GM12878 (cell line): ENCODE measurements around the gene ZFAND2A. TPM values are rescaled to one million over a fixed set of nuclear protein-coding genes. Genes with fewer than 3 reads are reported as not detected.
A peak's percentile ranks its signal among the peaks of the same experiment; 100 is the strongest.

ENCODE experiments used
- ATAC-seq: fragments of 200-7000 bp; cut with Tn5 transposase; 3 replicates; pipeline ENCODE4 v1.9.1; 2020; ENCODE audit warnings: mild to moderate bottlenecking, moderate library complexity
- Bru-seq: library from RNA; stranded (reverse); fragments of 400-500 nt; gene quantifications from one replicate; lab custom pipeline; 2021; lab: Mats Ljungman, UMichigan
- BruChase-seq, 2 experiments: library from RNA; stranded (reverse); fragments of 400-500 nt; gene quantifications; one replicate each; lab custom pipeline; 2021; lab: Mats Ljungman, UMichigan
- BruUV-seq: library from RNA; stranded (reverse); fragments of 400-500 nt; replicated peaks from 2 replicates; lab custom pipeline; 2021; lab: Mats Ljungman, UMichigan
- CTCF ChIA-PET: fragments of 300-600 bp; sonication (Branson Sonifier 250); formaldehyde crosslinking; extraction: SDS; loops from one replicate; lab custom pipeline; 2021; ENCODE audit warnings: inconsistent platforms; lab: Yijun Ruan, JAX
- POLR2A ChIA-PET: fragments of 350-600 bp; formaldehyde crosslinking; extraction: SDS; loops from one replicate; lab custom pipeline; 2021; ENCODE audit warnings: inconsistent platforms; lab: Charles Lee
- RAD21 ChIA-PET: fragments of 300-600 bp; sonication (Branson Sonifier 250); formaldehyde crosslinking; loops from one replicate; lab custom pipeline; 2023; ENCODE audit warnings: antibody characterized with exemption; ENCODE audit not compliant: unreplicated experiment; lab: Charles Lee
- SMC1A ChIA-PET: fragments of 300-600 bp; sonication (Branson Sonifier 250); formaldehyde crosslinking; loops from one replicate; lab custom pipeline; 2023; ENCODE audit not compliant: unreplicated experiment, uncharacterized antibody; lab: Charles Lee
- DNase-seq: peaks from one replicate; pipeline ENCODE4 v3.0.0-alpha.2; 2011; ENCODE audit warnings: low read depth, low spot score
- FAIRE-seq: peaks from 3 replicates; lab custom pipeline; 2011; peaks lifted over from hg19 to GRCh38; lab: Jason Lieb, UNC
- H2AFZ ChIP-seq: 2 replicates; pipeline ENCODE4 v1.6.0; 2011; ENCODE audit warnings: low read depth, low read length, control low read depth; ENCODE audit not compliant: control insufficient read depth
- H3K27ac ChIP-seq: 2 replicates; pipeline ENCODE4 v1.5.1; 2011; ENCODE audit warnings: control low read depth; ENCODE audit not compliant: control insufficient read depth, insufficient read depth
- H3K27me3 ChIP-seq, 2 experiments: replicated peaks in 1 of 2; 2 replicates each; pipeline versions ENCODE4 v1.6.0 to v1.6.1; 2011; ENCODE audit warnings: low read length in 1 of 2; ENCODE audit not compliant: control insufficient read depth in 2 of 2, insufficient read depth in 2 of 2
- H3K36me3 ChIP-seq, 2 experiments: 2 replicates each; pipeline ENCODE4 v1.5.1; 2011; ENCODE audit warnings: low read length in 1 of 2; ENCODE audit not compliant: control insufficient read depth in 2 of 2, insufficient read depth in 2 of 2
- H3K4me1 ChIP-seq: 2 replicates; pipeline ENCODE4 v1.6.1; 2011; ENCODE audit warnings: mild to moderate bottlenecking, low read length, moderate library complexity, mixed read lengths; ENCODE audit not compliant: control insufficient read depth, insufficient read depth
- H3K4me2 ChIP-seq: 2 replicates; pipeline ENCODE4 v1.6.0; 2011; ENCODE audit warnings: control low read depth; ENCODE audit not compliant: control insufficient read depth, insufficient read depth
- H3K4me3 ChIP-seq: fragments of 200-600 bp; sonication (generic); 2 replicates; pipeline ENCODE4 v1.5.1; 2016
- H3K79me2 ChIP-seq: 2 replicates; pipeline ENCODE4 v1.6.0; 2011; ENCODE audit warnings: low read length; ENCODE audit not compliant: control insufficient read depth, insufficient read depth
- H3K9ac ChIP-seq: 2 replicates; pipeline ENCODE4 v1.8.0; 2011; ENCODE audit warnings: low read length, control low read depth, mixed read lengths; ENCODE audit not compliant: control insufficient read depth, insufficient read depth
- H3K9me3 ChIP-seq: replicated peaks from 3 replicates; pipeline ENCODE4 v1.5.1; 2011; ENCODE audit warnings: mild to moderate bottlenecking, low read length; ENCODE audit not compliant: control insufficient read depth, insufficient read depth
- H4K20me1 ChIP-seq: 2 replicates; pipeline ENCODE4 v1.6.0; 2011; ENCODE audit not compliant: control insufficient read depth, insufficient read depth
- BACH1 ChIP-seq: fragments of 450-650 bp; IDR thresholded peaks from 2 replicates; pipeline ENCODE4 v1.6.1; 2017; ENCODE audit warnings: mild to moderate bottlenecking, borderline replicate concordance
- BCL3 ChIP-seq: IDR thresholded peaks from 2 replicates; pipeline ENCODE4 v1.6.1; 2011; ENCODE audit warnings: borderline replicate concordance, low read depth, mild to moderate bottlenecking, moderate library complexity, low read length; ENCODE audit not compliant: insufficient read depth, poor library complexity, severe bottlenecking
- CEBPB ChIP-seq, 2 experiments: fragments of 150-350 bp in 1 of 2; IDR thresholded peaks; 2 replicates each; pipeline ENCODE4 v1.6.1; 2012 to 2014; ENCODE audit warnings: low read depth in 2 of 2, low read length in 2 of 2, borderline replicate concordance in 1 of 2, inconsistent platforms in 1 of 2
- HDGF ChIP-seq: fragments of 450-650 bp; IDR thresholded peaks from 2 replicates; pipeline ENCODE4 v1.6.1; 2016; ENCODE audit warnings: antibody characterized with exemption
- KAT2A ChIP-seq: conservative IDR thresholded peaks from 2 replicates; pipeline ENCODE4 v1.6.1; 2011; ENCODE audit warnings: low read depth, low read length; ENCODE audit not compliant: control insufficient read depth
- MEF2A ChIP-seq: IDR thresholded peaks from 2 replicates; pipeline ENCODE4 v1.6.1; 2011; ENCODE audit warnings: low read depth, mild to moderate bottlenecking, low read length, moderate library complexity; ENCODE audit not compliant: insufficient read depth
- MYB ChIP-seq: fragments of 150-350 bp; IDR thresholded peaks from 2 replicates; pipeline ENCODE4 v1.6.1; 2014; ENCODE audit warnings: mild to moderate bottlenecking, low read depth, low read length, borderline replicate concordance
- NFXL1 ChIP-seq: fragments of 450-650 bp; IDR thresholded peaks from 2 replicates; pipeline ENCODE4 v1.6.1; 2017; ENCODE audit warnings: antibody characterized with exemption, mild to moderate bottlenecking, borderline replicate concordance
- NR2C1 ChIP-seq: fragments of 450-650 bp; IDR thresholded peaks from 2 replicates; pipeline ENCODE4 v1.6.1; 2017; ENCODE audit warnings: antibody characterized with exemption, mild to moderate bottlenecking, moderate library complexity
- RAD51 ChIP-seq: fragments of 450-650 bp; IDR thresholded peaks from 2 replicates; pipeline ENCODE4 v1.6.1; 2016; ENCODE audit warnings: moderate library complexity, mild to moderate bottlenecking, inconsistent platforms
- SREBF2 ChIP-seq: IDR thresholded peaks from 2 replicates; pipeline ENCODE4 v1.6.1; 2012; ENCODE audit warnings: mild to moderate bottlenecking, low read length
- STAT1 ChIP-seq: fragments of 450-650 bp; conservative IDR thresholded peaks from 2 replicates; pipeline ENCODE4 v1.6.1; 2014; ENCODE audit warnings: antibody characterized with exemption, mild to moderate bottlenecking
- TCF12 ChIP-seq: IDR thresholded peaks from 2 replicates; pipeline ENCODE4 v1.6.1; 2011; ENCODE audit warnings: low read depth, mild to moderate bottlenecking, low read length
- ZBTB33 ChIP-seq: fragments of 450-650 bp; IDR thresholded peaks from 2 replicates; pipeline ENCODE4 v1.6.1; 2017; ENCODE audit warnings: mild to moderate bottlenecking
- ZNF274 ChIP-seq: IDR thresholded peaks from one replicate; pipeline ENCODE4 v1.8.0; 2011; ENCODE audit not compliant: insufficient read length, insufficient read depth
- ZNF622 ChIP-seq: fragments of 450-650 bp; IDR thresholded peaks from 2 replicates; pipeline ENCODE4 v1.6.1; 2017; ENCODE audit warnings: mild to moderate bottlenecking, inconsistent platforms
- WGBS: methylation state at CpG from one replicate; pipeline ENCODE4 v1.1.6; 2016; ENCODE audit warnings: low lambda C conversion rate; ENCODE audit not compliant: insufficient replicate concordance, insufficient coverage; ENCODE audit errors: missing lambda C conversion rate; 5-methylcytosine and 5-hydroxymethylcytosine counted together
- in situ Hi-C: fragments of 300-500 bp; cut with MboI; formaldehyde crosslinking; loops from 9 replicates; pipeline ENCODE4 v1.14.3; 2018; ENCODE audit warnings: mixed read lengths
- intact Hi-C: fragments of 100-400 bp; cut with micrococcal nuclease; formaldehyde crosslinking; loops from one replicate; pipeline ENCODE4 v1.14.2; 2022; ENCODE audit not compliant: unreplicated experiment
- long read RNA-seq, 2 experiments: library from polyadenylated mRNA; unstranded; transcript quantifications; one replicate each; pipeline ENCODE4 v2.0.0, GENCODE V29; 2019 to 2020
- polyA minus RNA-seq, 3 experiments: library from RNA; depleted of rRNA, polyadenylated mRNA; stranded (reverse); fragments of >200 nt; gene quantifications; 2 replicates each; pipeline ENCODE4 v1.2.3, GENCODE V29; 2011
- polyA plus RNA-seq, 11 experiments: library from polyadenylated mRNA; depleted of rRNA in 4 of 11; unstranded in 6 of 11; stranded (reverse) in 5 of 11; fragments of >200 nt; fragmentation: Nextera tagmentation in 4 of 11; fragmentation: Illumina TruSeq in 1 of 11; extraction: Ambion mirVana in 4 of 11; extraction: Trizol in 1 of 11; gene quantifications; 1 replicate in 1 of 11; 2 replicates in 10 of 11; pipeline versions ENCODE4 v1.2.1 to v1.2.3, GENCODE V29; 2011 to 2016; ENCODE audit warnings: inconsistent platforms in 2 of 11, missing spikeins in 2 of 11, low read depth in 1 of 11
- total RNA-seq, 4 experiments: library from RNA; depleted of rRNA in 3 of 4; stranded (reverse); fragments of >200 nt in 3 of 4; fragmentation: Illumina TruSeq in 1 of 4; extraction: Trizol in 1 of 4; gene quantifications; 2 replicates each; pipeline versions ENCODE4 v1.2.1 to v1.2.3, GENCODE V29; 2013 to 2021

Gene ZFAND2A
- total RNA-seq (2013; cell fraction: nucleolus; rRNA removed) = 22.3 and 26.6 TPM in 2 replicates
- 15.4 and 19.4 TPM in 2 replicates for total RNA-seq (2014; rRNA removed)
- total RNA-seq (2014; rRNA removed; fragmentation: Illumina TruSeq; extraction: Trizol) = 16.0 and 17.6 TPM in 2 replicates
- 14.8 and 16.7 TPM in 2 replicates for total RNA-seq (2021)
- 28.4 TPM for polyA plus RNA-seq (2011; ENCODE audit: low read depth)
- polyA plus RNA-seq (2011; rRNA removed) = 30.8 and 32.5 TPM in 2 replicates
- 27.5 TPM in 2 replicates for polyA plus RNA-seq (2011; cell fraction: cytosol; rRNA removed)
- 22.1 and 26.6 TPM in 2 replicates for polyA plus RNA-seq (2011; cell fraction: nucleus; rRNA removed)
- 28.4 and 35.3 TPM in 2 replicates for polyA plus RNA-seq (2012)
- 14.1 and 17.2 TPM in 2 replicates for polyA plus RNA-seq (2014; fragmentation: Illumina TruSeq; extraction: Trizol)
- 10 to 100 TPM; 34.9 to 39.9 TPM for polyA plus RNA-seq (2014; fragmentation: Nextera tagmentation; extraction: Ambion mirVana)
- 19.8 and 23.1 TPM in 2 replicates for polyA plus RNA-seq (2014; rRNA removed)
- 10 to 100 TPM; 21.7 to 23.1 TPM for polyA plus RNA-seq (2016; fragmentation: Nextera tagmentation; extraction: Ambion mirVana)
- polyA minus RNA-seq (2011; rRNA and poly(A)+ RNA removed) = 12.7 and 16.2 TPM in 2 replicates
- polyA minus RNA-seq (2011; cell fraction: cytosol; rRNA and poly(A)+ RNA removed) = 5.8 and 9.6 TPM in 2 replicates
- 15.6 and 20.4 TPM in 2 replicates for polyA minus RNA-seq (2011; cell fraction: nucleus; rRNA and poly(A)+ RNA removed)
- percentile 83 among the genes with signal in this experiment for Bru-seq, nascent RNA
- BruChase-seq, experiment 1, labeled RNA remaining after a 6-hour chase = percentile 72 among the genes with signal in this experiment
- BruChase-seq, experiment 2, labeled RNA remaining after a 2-hour chase = percentile 81 among the genes with signal in this experiment
- long read RNA-seq, experiment 1, transcript ZFAND2A-201 (5 exons, 860 nt) = major isoform, 7 of 7 reads
- long read RNA-seq, experiment 1, partial matches to known transcripts = 0 of 7 reads
- long read RNA-seq, experiment 1, other reads (novel, unspliced or antisense) = 0 of 7 reads
- long read RNA-seq, experiment 2, transcript ZFAND2A-201 (5 exons, 860 nt) = major isoform, 24 of 29 reads
- long read RNA-seq, experiment 2, partial matches to known transcripts = 1 of 29 reads
- long read RNA-seq, experiment 2, other reads (novel, unspliced or antisense) = 4 of 29 reads

- Histone ChIP-seq H2AFZ (peak within 1 kb of the TSS; percentile 77), H3K9me3 (no peaks in the 10 kb centered on the region), H3K79me2 (peaks cover 45% of the 10 kb centered on the region), H3K4me3 (peak within 1 kb of the TSS; percentile 99), H3K27ac (peak within 1 kb of the TSS; percentile 96), H3K27me3 (no peaks in the 10 kb centered on the region), H3K36me3 (peaks cover 3 to 15% of the 10 kb centered on the region in 2 experiments), H4K20me1 (no peaks in the 10 kb centered on the region), H3K4me1 (no peaks in the 10 kb centered on the region; the same call in 1 of the 2 replicates), H3K4me2 (peak within 1 kb of the TSS; percentile 91), H3K9ac (peak within 1 kb of the TSS; percentile 99)
- ATAC-seq (peak; percentile 98), DNase-seq (peak; percentile 79), FAIRE-seq (peak; percentile 91)
- ChIA-PET POLR2A (interaction anchor here (0.6 to 3.2 kb wide), 12 partner anchors 8 to 260 kb away, joined by 3 to 11 read pairs (median 4); a partner anchor contains a TSS), RAD21 (interaction anchor here (1.1 to 1.6 kb wide), 2 partner anchors 74 to 167 kb away, joined by 3 to 4 read pairs; no protein-coding TSS in a partner anchor), CTCF (interaction anchor here (0.7 to 6.5 kb wide), 6 partner anchors 10 to 186 kb away, joined by 3 to 32 read pairs (median 3); no protein-coding TSS in a partner anchor), SMC1A (interaction anchor here (1.2 to 1.5 kb wide), 2 partner anchors 10 to 56 kb away, joined by 5 read pairs; no protein-coding TSS in a partner anchor)
- intact Hi-C loops = no loop called here
- in situ Hi-C loops = no loop called here
- WGBS = under 1% methylated on average over 61 of the region's 83 CpGs
- no TSS peak for BruUV-seq
- TF ChIP-seq MEF2A = no peak
- 0 out of 2 replicates have a peak, but pooled peaks have one; percentile 60 for TF ChIP-seq STAT1
- 0 out of 2 replicates have a peak, but pooled peaks have one; percentile 46 for TF ChIP-seq NR2C1
- no peak for TF ChIP-seq NFXL1
- peak; percentile 90 for TF ChIP-seq BACH1
- TF ChIP-seq KAT2A = no peak
- no peak for TF ChIP-seq BCL3
- TF ChIP-seq ZNF622 = no peak
- TF ChIP-seq ZBTB33 = no peak
- TF ChIP-seq ZNF274 = no peak
- TF ChIP-seq HDGF = no peak
- no peak for TF ChIP-seq RAD51
- TF ChIP-seq CEBPB (IDR thresholded peaks at IDR 0.05; ENCODE audit: borderline replicate concordance in 1 of 2, low read depth in 2 of 2, low read length in 2 of 2) = no peak
- no peak for TF ChIP-seq SREBF2
- TF ChIP-seq TCF12 = no peak
- TF ChIP-seq MYB = no peak
Observed at GRCh38 chr7:1159891-1160669, at the start of gene ZFAND2A. ZFAND2A (minus strand) TSS chr7:1160196; CDS start chr7:1158212, 1,984 bp downstream.
